B cell (primary cell): Measurements from ENCODE around the gene XYLT2. TPM values are rescaled to one million over a fixed set of nuclear protein-coding genes. Genes with fewer than 3 reads are reported as not detected.
"Not testable (repeated sequence)": the region's sequence is repeated elsewhere in the genome, so short reads cannot be mapped to it uniquely, and the experiment has no call there.

Experiments used
- ATAC-seq: fragments of 200-7000 bp; cut with Tn5 transposase; one replicate; pipeline ENCODE4 v1.10.0; 2021; ENCODE audit warnings: low read depth, mild to moderate bottlenecking, moderate number of reproducible peaks, moderate library complexity
- CTCF ChIA-PET: fragments of 350-600 bp; sonication (Branson Sonifier 250); formaldehyde crosslinking; loops from one replicate; lab custom pipeline; 2021; ENCODE audit warnings: antibody characterized with exemption, inconsistent platforms; lab: Charles Lee
- POLR2A ChIA-PET: fragments of 350-600 bp; sonication (Branson Sonifier 250); formaldehyde crosslinking; loops from one replicate; lab custom pipeline; 2021; ENCODE audit warnings: antibody characterized with exemption; lab: Charles Lee
- DNase-seq: peaks from one replicate; pipeline ENCODE4 v3.0.0; 2013
- H2AFZ ChIP-seq: 2 replicates; pipeline ENCODE4 v1.6.1; 2012; ENCODE audit warnings: mild to moderate bottlenecking, low read depth, low read length; ENCODE audit not compliant: insufficient read depth, poor library complexity, severe bottlenecking
- H3K27ac ChIP-seq, 2 donors: 1 replicate in 1 of 2; 2 replicates in 1 of 2; pipeline ENCODE4 v1.5.1; 2012 to 2013; ENCODE audit warnings: low read length in 2 of 2, mild to moderate bottlenecking in 2 of 2, moderate library complexity in 1 of 2
- H3K27me3 ChIP-seq, 4 experiments: fragments of 200-600 bp in 1 of 4; sonication (generic) in 1 of 4; replicated peaks in 1 of 4; 1 replicate in 2 of 4; 2 replicates in 2 of 4; pipeline versions ENCODE4 v1.6.1 to v1.7.0; 2013 to 2016; ENCODE audit warnings: low read length in 3 of 4, mild to moderate bottlenecking in 2 of 4, mixed read lengths in 1 of 4, moderate library complexity in 1 of 4; ENCODE audit not compliant: insufficient read depth in 4 of 4, control insufficient read depth in 3 of 4; ENCODE audit errors: control extremely low read depth in 1 of 4
- H3K36me3 ChIP-seq, 2 experiments: replicated peaks in 1 of 2; 1 replicate in 1 of 2; 2 replicates in 1 of 2; pipeline versions ENCODE4 v1.6.1 to v1.7.1; 2013; ENCODE audit warnings: low read length in 1 of 2; ENCODE audit not compliant: insufficient read depth in 2 of 2, control insufficient read depth in 1 of 2; ENCODE audit errors: control extremely low read depth in 1 of 2, extremely low read depth in 1 of 2
- H3K4me1 ChIP-seq, 2 donors: fragments of 200-600 bp in 1 of 2; sonication (generic) in 1 of 2; 1 replicate in 1 of 2; 2 replicates in 1 of 2; pipeline versions ENCODE4 v1.5.1 to v1.6.1; 2013 to 2017; ENCODE audit warnings: low read length in 2 of 2; ENCODE audit not compliant: control insufficient read depth in 2 of 2, insufficient read depth in 2 of 2
- H3K4me2 ChIP-seq: replicated peaks from 2 replicates; pipeline ENCODE3; 2012; ENCODE audit warnings: mild to moderate bottlenecking, low read depth, low read length; ENCODE audit not compliant: poor library complexity, severe bottlenecking
- H3K4me3 ChIP-seq, 5 experiments: fragments of 200-600 bp in 1 of 5; sonication (generic) in 1 of 5; 1 replicate in 3 of 5; 2 replicates in 2 of 5; pipeline versions ENCODE4 v1.5.1 to v1.7.0; 2011 to 2016; ENCODE audit warnings: low read length in 4 of 5, mild to moderate bottlenecking in 4 of 5, low read depth in 2 of 5, control low read depth in 1 of 5, moderate library complexity in 1 of 5; ENCODE audit not compliant: insufficient read depth in 1 of 5; ENCODE audit errors: control extremely low read depth in 1 of 5, extremely low read depth in 1 of 5
- H3K79me2 ChIP-seq: fragments of 200-600 bp; sonication (generic); one replicate; pipeline ENCODE4 v1.6.0; 2016; ENCODE audit warnings: low read length; ENCODE audit not compliant: control insufficient read depth, insufficient read depth
- H3K9ac ChIP-seq: fragments of 200-600 bp; sonication (generic); 2 replicates; pipeline ENCODE4 v1.6.1; 2017; ENCODE audit warnings: mild to moderate bottlenecking, low read length, moderate library complexity
- H3K9me3 ChIP-seq, 3 donors: one replicate each; pipeline versions ENCODE4 v1.6.1 to v1.7.1; 2013; ENCODE audit warnings: low read length in 2 of 3; ENCODE audit not compliant: control insufficient read depth in 2 of 3, insufficient read depth in 1 of 3; ENCODE audit errors: control extremely low read depth in 1 of 3
- H4K20me1 ChIP-seq: 2 replicates; pipeline ENCODE4 v1.6.0; 2012; ENCODE audit warnings: mild to moderate bottlenecking, low read length; ENCODE audit not compliant: insufficient read depth, control insufficient read depth, poor library complexity, severe bottlenecking
- H3K27ac Mint-ChIP-seq: one replicate; pipeline ENCODE4 v1.8.0; 2021; ENCODE audit warnings: mixed read lengths
- H3K27me3 Mint-ChIP-seq: one replicate; pipeline ENCODE4 v1.8.0; 2021; ENCODE audit warnings: mixed read lengths
- H3K4me1 Mint-ChIP-seq: one replicate; pipeline ENCODE4 v1.8.0; 2021; ENCODE audit warnings: mixed read lengths
- H3K4me3 Mint-ChIP-seq: one replicate; pipeline ENCODE4 v1.8.0; 2021; ENCODE audit warnings: mixed read lengths
- H3K9me3 Mint-ChIP-seq: one replicate; pipeline ENCODE4 v1.8.0; 2022; ENCODE audit warnings: mixed read lengths; ENCODE audit not compliant: insufficient read depth
- CTCF ChIP-seq: fragments of 200-600 bp; IDR thresholded peaks from one replicate; pipeline ENCODE4 v1.8.0; 2022; ENCODE audit warnings: antibody characterized with exemption, mild to moderate bottlenecking
- EZH2 ChIP-seq: IDR thresholded peaks from 2 replicates; pipeline ENCODE4 v1.6.1; 2012; ENCODE audit warnings: borderline replicate concordance, low read depth, mild to moderate bottlenecking, moderate library complexity, low read length; ENCODE audit not compliant: insufficient read depth, poor library complexity, severe bottlenecking
- WGBS: methylation state at CpG from one replicate; pipeline ENCODE4 v1.1.5; 2013; ENCODE audit warnings: missing lambda C conversion rate; ENCODE audit not compliant: insufficient coverage; 5-methylcytosine and 5-hydroxymethylcytosine counted together
- intact Hi-C: fragments of 100-400 bp; cut with micrococcal nuclease; formaldehyde crosslinking; loops from one replicate; pipeline ENCODE4 v1.10.0; 2022
- polyA plus RNA-seq: library from polyadenylated mRNA; depleted of rRNA; stranded (reverse); fragments of >200 nt; gene quantifications from 2 replicates; pipeline ENCODE4 v1.2.3, GENCODE V29; 2012
- total RNA-seq, 2 donors: library from RNA; stranded (reverse); fragments of 120-200 nt in 1 of 2; gene quantifications; 1 replicate in 1 of 2; 2 replicates in 1 of 2; pipeline versions ENCODE4 v1.2.3 to v1.2.4, GENCODE V29; 2013 to 2022

Gene XYLT2
- total and polyA plus RNA-seq, 2 donors (not counting 1 experiment from before 2014, with no cell fraction given) = 21.5 to 29.9 TPM

GRCh38 chr17:50314456-50315011, 31.4 kb upstream of the XYLT2 start:
- Mint-ChIP-seq H3K27ac (no peak overlapping the region), H3K4me3 (no peak overlapping the region), H3K9me3 (no peaks in the 10 kb centered on the region), H3K4me1 (peaks cover 1% of the 10 kb centered on the region), H3K27me3 (peaks cover 29% of the 10 kb centered on the region)
- intact Hi-C loops = no loop called here
- H3K9ac ChIP-seq = no peak overlapping the region
- no peaks in the 10 kb centered on the region for H3K4me1 ChIP-seq
- no peaks in the 10 kb centered on the region for H4K20me1 ChIP-seq
- H3K4me3 ChIP-seq = no peak overlapping the region
- DNase-seq (no peak), ATAC-seq (no peak)
- H2AFZ ChIP-seq = no peak overlapping the region
- H3K36me3 ChIP-seq = no peaks in the 10 kb centered on the region
- ChIA-PET CTCF (no interaction called here), POLR2A (no interaction called here)
- no peak overlapping the region for H3K4me2 ChIP-seq
- WGBS = 87% methylated on average over 4 of the region's 6 CpGs
- no peaks in the 10 kb centered on the region for H3K79me2 ChIP-seq
- no peak for TF ChIP-seq CTCF
- H3K27ac ChIP-seq = no peak overlapping the region
- H3K27me3 ChIP-seq = peaks cover 0 to 22% (median 6%) of the 10 kb centered on the region in 4 experiments
- H3K9me3 ChIP-seq = no peaks in the 10 kb centered on the region

GRCh38 chr17:50316016-50316587, 29.8 kb upstream of the XYLT2 start:
- H3K9me3 Mint-ChIP-seq = no peaks in the 10 kb centered on the region
- ChIA-PET CTCF (interaction anchor here (0.6 to 1.2 kb wide), 3 partner anchors 19 to 199 kb away, joined by 3 to 4 read pairs (median 3); no protein-coding TSS in a partner anchor), POLR2A (interaction anchor here (0.6 kb wide), 1 partner anchor 18 kb away, joined by 3 read pairs; no protein-coding TSS in a partner anchor)
- H3K27ac Mint-ChIP-seq = no peak overlapping the region
- TF ChIP-seq CTCF = no peak
- TF ChIP-seq EZH2 = no peak
- no peak overlapping the region for H3K27ac ChIP-seq
- no peaks in the 10 kb centered on the region for H3K36me3 ChIP-seq
- no peak overlapping the region for H3K4me3 ChIP-seq
- peaks cover 0 to 17% (median 3%) of the 10 kb centered on the region in 4 experiments for H3K27me3 ChIP-seq
- H3K4me1 Mint-ChIP-seq = no peaks in the 10 kb centered on the region
- H4K20me1 ChIP-seq = no peaks in the 10 kb centered on the region
- no peak overlapping the region for H3K4me2 ChIP-seq
- WGBS = no CpG with 5 or more reads among the region's 3 CpGs
- H3K9me3 ChIP-seq = no peaks in the 10 kb centered on the region
- no peak overlapping the region for H3K4me3 Mint-ChIP-seq
- H3K79me2 ChIP-seq = no peaks in the 10 kb centered on the region
- H3K4me1 ChIP-seq = no peaks in the 10 kb centered on the region
- H3K9ac ChIP-seq = no peak overlapping the region
- intact Hi-C loops = no loop called here
- ATAC-seq = no peak
- DNase-seq = no peak
- no peak overlapping the region for H2AFZ ChIP-seq
- H3K27me3 Mint-ChIP-seq = peaks cover 25% of the 10 kb centered on the region

GRCh38 chr17:50316660-50317059, 29.3 kb upstream of the XYLT2 start:
- H3K9ac ChIP-seq, H3K4me3 ChIP-seq, intact Hi-C loops, H2AFZ ChIP-seq, H3K27ac ChIP-seq, H3K27ac Mint-ChIP-seq, H3K79me2 ChIP-seq, H4K20me1 ChIP-seq, H3K4me1 Mint-ChIP-seq, H3K4me1 ChIP-seq, H3K9me3 ChIP-seq, H3K9me3 Mint-ChIP-seq, H3K36me3 ChIP-seq, H3K4me2 ChIP-seq, ATAC-seq, DNase-seq, H3K4me3 Mint-ChIP-seq: not testable (repeated sequence)
- 100% methylated on average over 2 of the region's 2 CpGs for WGBS
- ChIA-PET POLR2A (interaction anchor here (0.6 kb wide), 1 partner anchor 18 kb away, joined by 3 read pairs; no protein-coding TSS in a partner anchor), CTCF (interaction anchor here (0.6 to 1.2 kb wide), 3 partner anchors 19 to 200 kb away, joined by 3 to 4 read pairs (median 3); no protein-coding TSS in a partner anchor)
- peaks cover 20% of the 10 kb centered on the region for H3K27me3 Mint-ChIP-seq
- H3K27me3 ChIP-seq = peaks cover 0 to 11% (median 2%) of the 10 kb centered on the region in 4 experiments
